Measurements from ENCODE around the gene KCNMA1. TPM values are rescaled to one million over a fixed set of nuclear protein-coding genes. Genes with fewer than 3 reads are reported as not detected.

The KCNMA1 gene
- polyA plus RNA-seq, 3 donors: 3.1 to 4.1 (median 3.9) TPM

- DNase-seq (ENCODE audit: low read depth in 3 of 3, low spot score in 2 of 3): no peak
Measured at GRCh38 chr10:77026148-77026547, 611.5 kb downstream of the KCNMA1 start.

- DNase-seq (ENCODE audit: low read depth in 3 of 3, low spot score in 2 of 3): no peak
Measured at GRCh38 chr10:77024461-77024860, 613.1 kb downstream of the KCNMA1 start.

DNA sequence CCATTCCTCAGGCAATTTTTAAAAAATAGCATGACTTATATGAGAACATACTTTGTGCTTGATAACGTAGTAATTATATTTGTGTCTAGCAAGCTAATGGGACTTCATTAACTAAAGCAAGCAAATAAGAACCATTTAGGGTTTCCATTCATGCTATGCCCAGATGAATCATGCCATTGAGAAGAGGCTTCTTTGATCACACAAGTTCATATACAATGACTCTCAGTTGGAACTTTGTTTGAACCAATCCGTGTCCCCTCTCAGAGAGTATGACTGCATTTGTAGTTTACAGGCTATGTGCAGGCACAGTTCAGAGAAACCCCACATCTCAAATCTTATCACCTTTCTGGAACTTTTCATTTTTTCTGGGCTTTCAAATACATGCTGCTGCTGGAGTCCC lies 614.2 kb downstream of the KCNMA1 start:
- DNase-seq (ENCODE audit: low read depth in 3 of 3, low spot score in 2 of 3): no peak

- no peak for DNase-seq (ENCODE audit: low read depth in 3 of 3, low spot score in 2 of 3)
Measured at GRCh38 chr10:77022671-77023070, 614.9 kb downstream of the KCNMA1 start.

GRCh38 chr10:77021966-77022490 lies 615.6 kb downstream of the KCNMA1 start:
- no peak for DNase-seq (ENCODE audit: low read depth in 3 of 3, low spot score in 2 of 3)

DNA sequence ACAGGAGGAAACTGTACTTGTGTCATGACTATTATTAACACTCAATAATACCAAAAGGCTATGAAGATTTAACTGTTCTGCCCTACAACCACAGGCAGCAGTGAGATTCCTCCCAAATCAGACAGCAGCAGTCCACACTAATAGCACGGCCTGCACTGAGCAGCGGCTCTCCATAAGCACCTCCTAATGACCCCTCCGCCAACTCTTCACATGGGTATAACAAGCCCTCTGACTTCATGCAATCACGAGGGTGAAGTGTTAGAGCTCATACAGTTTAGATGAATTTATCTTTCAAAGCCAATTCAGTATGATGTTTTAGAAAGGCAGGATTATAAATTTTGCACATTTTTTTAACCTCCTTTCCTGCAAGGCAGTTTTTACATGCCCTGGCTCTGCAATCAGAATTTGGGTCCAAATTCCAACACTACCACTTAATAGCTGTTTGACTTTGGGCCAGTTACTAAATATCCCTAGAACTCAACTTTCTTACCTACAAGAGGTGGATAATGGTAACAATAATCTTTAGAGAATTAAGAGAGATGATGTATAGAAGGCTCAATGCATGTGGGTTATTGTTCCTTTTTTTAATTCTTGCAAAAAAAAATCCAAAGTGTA lies 617.1 kb downstream of the KCNMA1 start:
- no peak for DNase-seq (ENCODE audit: low read depth in 3 of 3, low spot score in 2 of 3)

GRCh38 chr10:77016855-77017254 lies 620.8 kb downstream of the KCNMA1 start:
- DNase-seq (ENCODE audit: low read depth in 3 of 3, low spot score in 2 of 3): no peak

- DNase-seq (ENCODE audit: low read depth in 3 of 3, low spot score in 2 of 3): no peak
Measured at GRCh38 chr10:77016278-77016815, 621.3 kb downstream of the KCNMA1 start.

DNA sequence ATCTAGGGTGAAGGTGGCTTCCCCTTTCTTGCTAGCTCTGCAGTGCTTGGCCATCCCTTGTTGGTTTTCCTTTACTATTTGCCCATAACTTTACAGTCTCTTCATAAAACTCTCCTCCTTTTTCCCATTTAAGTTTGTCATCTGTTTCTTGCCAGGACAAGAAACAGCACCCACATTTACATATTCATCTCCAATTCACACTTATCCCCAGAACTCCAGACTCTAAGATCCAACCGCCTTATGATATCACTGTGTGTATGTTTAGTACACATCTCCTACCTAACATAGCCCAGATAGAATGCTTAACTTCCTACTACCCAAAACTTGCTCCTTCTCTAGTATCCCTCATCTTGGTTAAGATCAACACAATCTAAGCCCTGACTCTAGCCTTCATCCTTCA lies 622.2 kb downstream of the KCNMA1 start:
- no peak for DNase-seq (ENCODE audit: low read depth in 3 of 3, low spot score in 2 of 3)

DNA sequence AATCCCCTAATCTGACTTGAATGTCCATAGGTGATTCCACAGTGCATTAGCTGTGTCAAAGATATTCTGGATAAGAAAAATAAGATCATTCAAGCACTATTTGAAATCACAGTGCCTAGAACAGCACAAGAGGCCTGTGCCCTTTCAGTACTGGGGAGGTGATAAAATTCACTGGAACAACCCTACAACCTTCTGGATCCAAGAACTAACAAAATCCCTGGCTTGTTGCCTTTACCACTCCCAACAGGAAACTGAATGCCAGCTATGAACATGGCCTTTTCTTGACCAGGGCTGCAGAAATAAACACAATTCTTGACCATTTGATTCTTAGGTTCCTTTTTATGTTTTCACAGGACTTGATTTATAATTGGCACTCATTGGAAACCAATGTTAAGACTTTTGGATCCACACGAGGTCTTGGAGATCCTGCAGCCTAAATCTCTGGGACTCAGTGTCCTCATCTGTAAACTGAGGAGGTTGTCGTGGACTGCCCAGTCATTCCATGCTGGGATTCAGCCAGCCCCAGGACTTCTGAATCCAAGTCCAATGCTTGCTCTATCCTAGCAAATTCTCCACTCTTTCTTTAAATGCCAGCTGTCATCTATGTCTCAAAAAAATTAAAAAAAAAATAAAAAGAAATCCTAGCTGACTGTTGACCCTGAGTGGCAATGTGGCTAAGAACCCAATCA lies 624.7 kb downstream of the KCNMA1 start:
- no peak for DNase-seq (ENCODE audit: low read depth in 3 of 3, low spot score in 2 of 3)

DNA sequence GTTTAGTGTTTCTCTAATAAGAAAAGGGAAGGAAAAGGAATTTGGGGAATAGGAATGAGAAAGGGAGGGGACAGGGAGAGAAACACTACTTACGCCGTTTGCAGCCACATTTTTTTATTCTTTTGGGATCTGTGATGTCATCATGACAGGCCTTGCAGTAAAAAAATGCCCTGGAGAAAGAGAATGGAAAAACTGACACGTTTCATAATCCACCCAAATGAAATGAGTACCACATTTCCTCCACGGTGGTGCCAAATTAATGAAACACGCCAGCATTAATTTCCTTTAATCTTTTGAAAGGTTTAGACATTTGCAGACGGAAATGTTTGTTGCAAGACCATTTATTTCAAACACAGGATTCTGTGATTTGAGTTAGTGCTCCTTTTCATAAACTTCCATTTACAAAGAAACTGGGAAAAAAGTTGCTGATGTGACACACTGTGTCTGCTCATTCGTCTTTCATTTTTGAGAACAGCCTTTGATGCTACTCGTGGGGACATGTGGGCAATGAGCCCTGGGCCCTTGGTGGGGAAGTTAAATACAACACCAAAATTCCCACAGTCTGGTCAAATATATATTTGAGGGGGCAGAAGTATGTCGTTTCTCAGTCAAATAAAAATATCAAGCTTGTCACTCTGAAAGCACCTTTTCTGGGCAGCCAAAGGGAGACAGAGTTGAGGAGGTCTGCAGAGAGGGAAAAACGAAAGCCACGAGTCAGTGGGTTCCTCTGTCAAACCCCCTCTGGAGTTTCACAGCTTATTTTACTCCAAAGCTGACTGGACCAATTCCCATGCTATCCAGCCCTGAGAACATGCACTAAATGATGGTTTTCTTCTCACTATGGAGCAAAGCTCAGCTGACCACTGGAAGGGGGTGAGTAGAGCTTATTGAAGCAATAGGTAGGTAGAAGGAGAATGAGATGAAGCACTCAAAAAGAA lies 625.5 kb downstream of the KCNMA1 start:
- no peak for DNase-seq (ENCODE audit: low read depth in 3 of 3, low spot score in 2 of 3)

DNA sequence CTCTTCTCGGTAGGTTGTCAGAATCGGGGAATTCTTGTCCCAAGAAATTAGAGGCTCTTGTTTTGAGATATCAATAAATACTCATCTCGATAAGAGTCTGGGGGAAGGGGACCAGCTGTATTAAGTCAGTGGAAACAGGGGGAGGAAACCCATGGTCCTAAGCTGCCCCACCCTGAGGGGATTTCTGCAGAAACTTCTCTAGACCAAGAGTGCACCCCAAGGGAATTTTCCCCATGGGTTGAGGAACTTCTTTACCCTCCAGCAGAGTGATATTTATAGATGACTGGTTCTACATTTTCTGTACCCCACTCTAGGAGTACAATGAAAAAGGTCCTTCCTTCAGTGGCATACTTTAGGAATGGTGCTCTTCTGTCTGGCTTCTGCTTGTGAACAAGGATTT lies 627.2 kb downstream of the KCNMA1 start:
- DNase-seq (ENCODE audit: low read depth in 3 of 3, low spot score in 2 of 3): no peak

- no peak for DNase-seq (ENCODE audit: low read depth in 3 of 3, low spot score in 2 of 3)
Measured at GRCh38 chr10:77007834-77008233, 629.8 kb downstream of the KCNMA1 start.

GRCh38 chr10:77006836-77007511 lies 630.6 kb downstream of the KCNMA1 start:
- no peak for DNase-seq (ENCODE audit: low read depth in 3 of 3, low spot score in 2 of 3)

DNA sequence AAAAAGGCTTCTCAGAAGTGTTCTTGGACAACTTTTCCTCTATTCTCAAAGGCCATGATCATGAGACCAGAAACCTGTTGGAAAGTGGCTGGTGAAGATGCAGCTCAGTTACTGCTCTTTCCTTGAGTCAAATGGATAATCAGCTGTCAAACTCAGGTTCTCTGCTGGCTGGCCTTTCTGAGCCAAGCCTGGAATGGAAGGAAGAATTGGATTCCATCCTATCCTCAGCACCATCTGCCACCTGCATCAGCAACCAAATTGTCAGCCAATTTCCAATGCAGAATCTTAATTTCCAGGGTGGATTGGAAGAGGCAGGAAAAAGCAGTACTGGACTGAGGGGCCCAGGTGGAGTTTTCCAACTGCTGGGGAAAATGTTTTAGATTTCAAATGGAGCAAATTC lies 631.7 kb downstream of the KCNMA1 start:
- DNase-seq (ENCODE audit: low read depth in 3 of 3, low spot score in 2 of 3): no peak

GRCh38 chr10:77004917-77005564 lies 632.6 kb downstream of the KCNMA1 start:
- peak; percentile 57 to 72 (median 60) for DNase-seq (ENCODE audit: low read depth in 3 of 3, low spot score in 2 of 3)

DNA sequence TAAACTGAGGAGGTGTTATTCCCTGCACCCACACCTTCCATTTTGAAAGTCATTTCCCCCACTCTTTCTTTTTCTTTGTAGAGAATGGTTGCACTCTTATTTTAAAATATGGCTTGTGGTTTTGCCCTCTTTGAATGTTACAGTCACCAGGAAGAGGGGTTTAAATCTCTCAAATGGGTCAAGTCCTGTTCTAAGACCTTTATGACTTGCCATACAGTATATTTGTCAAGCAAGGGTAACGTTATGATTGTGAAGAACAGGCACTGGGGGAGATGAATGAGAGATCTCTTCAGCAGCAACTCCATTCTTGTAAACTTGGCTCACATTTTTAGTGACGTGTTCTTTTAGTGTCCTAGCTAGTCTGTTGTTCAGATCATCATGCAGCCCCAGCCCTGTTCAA lies 634.7 kb downstream of the KCNMA1 start:
- no peak for DNase-seq (ENCODE audit: low read depth in 3 of 3, low spot score in 2 of 3)

- no peak for DNase-seq (ENCODE audit: low read depth in 3 of 3, low spot score in 2 of 3)
Measured at GRCh38 chr10:77001206-77001605, 636.4 kb downstream of the KCNMA1 start.

GRCh38 chr10:76998451-76998850 lies 639.2 kb downstream of the KCNMA1 start:
- DNase-seq (ENCODE audit: low read depth in 3 of 3, low spot score in 2 of 3): no peak

DNA sequence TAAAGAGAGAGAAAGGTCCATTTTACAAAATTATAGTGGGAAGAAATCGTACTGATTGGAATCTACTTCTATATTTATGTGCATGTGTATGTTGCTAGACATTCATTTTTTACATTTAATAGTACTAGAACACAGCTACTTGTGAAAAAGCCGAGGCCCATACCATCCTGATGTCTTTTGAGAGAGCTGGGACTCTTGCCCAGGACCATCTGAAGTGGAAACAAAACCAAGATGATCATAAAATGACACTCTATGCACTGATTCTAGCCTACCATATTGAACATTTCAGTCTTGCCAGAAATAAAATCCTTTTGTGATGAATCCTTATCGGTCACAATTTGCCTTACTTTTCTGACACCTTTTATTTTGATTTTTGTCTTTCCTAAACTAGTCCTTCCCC lies 640.0 kb downstream of the KCNMA1 start:
- DNase-seq (ENCODE audit: low read depth in 3 of 3, low spot score in 2 of 3): no peak
